AG04449 (cell line): Measurements from ENCODE around the gene USP3.

Experiments
- CTCF ChIA-PET: fragments of 350-600 bp; formaldehyde crosslinking; extraction: SDS; loops from one replicate; lab custom pipeline; 2021; ENCODE audit warnings: antibody characterized with exemption; lab: Yijun Ruan, JAX
- POLR2A ChIA-PET: fragments of 400-600, 350-600 bp; formaldehyde crosslinking; extraction: SDS; loops from one replicate; lab custom pipeline; 2020; ENCODE audit warnings: antibody characterized with exemption, inconsistent platforms; lab: Yijun Ruan, JAX
- DNase-seq: peaks from one replicate; pipeline ENCODE4 v3.0.0-alpha.2; 2010; ENCODE audit warnings: low read depth, low spot score
- H3K4me3 ChIP-seq: 2 replicates; pipeline ENCODE4 v1.5.1; 2011; ENCODE audit warnings: low read depth, mild to moderate bottlenecking, control low read depth, low read length
- CTCF ChIP-seq: IDR thresholded peaks from one replicate; pipeline ENCODE4 v1.5.1; 2011; ENCODE audit warnings: mild to moderate bottlenecking, moderate library complexity, low read length, control low read depth, inconsistent platforms; ENCODE audit not compliant: insufficient read depth; ENCODE audit errors: missing control alignments

The USP3 gene

GRCh38 chr15:63538876-63539275 lies 34.5 kb downstream of the USP3 start:
- POLR2A ChIA-PET = no interaction called here
- no peak for TF ChIP-seq CTCF
- no peak for DNase-seq
- H3K4me3 ChIP-seq = no peak overlapping the region
- CTCF ChIA-PET = no interaction called here

- CTCF ChIA-PET = no interaction called here
- H3K4me3 ChIP-seq = no peak overlapping the region
- TF ChIP-seq CTCF = no peak
- no peak for DNase-seq
- POLR2A ChIA-PET = no interaction called here
Observed at GRCh38 chr15:63539521-63539920, 35.1 kb downstream of the USP3 start.

DNA sequence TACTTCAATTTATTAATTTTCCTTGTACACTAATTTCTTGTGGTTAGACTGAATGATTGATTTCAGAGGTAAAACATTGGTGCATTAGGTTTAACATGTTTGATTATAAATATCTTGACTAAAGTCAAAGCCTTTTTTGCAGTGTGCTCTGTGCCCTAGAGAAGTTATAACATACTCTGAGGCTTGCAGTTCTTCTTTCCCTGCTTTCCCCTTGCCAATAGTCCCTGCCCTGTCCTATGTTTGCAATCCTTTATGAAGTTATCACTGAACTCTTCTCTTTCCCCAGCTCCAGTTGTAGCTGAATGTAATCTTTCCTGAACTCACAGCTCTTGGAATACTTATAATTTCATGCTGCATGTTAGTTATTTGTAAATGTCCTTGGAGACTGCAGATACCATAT lies 35.6 kb downstream of the USP3 start:
- no peak overlapping the region for H3K4me3 ChIP-seq
- ChIA-PET POLR2A (no interaction called here), CTCF (no interaction called here)
- TF ChIP-seq CTCF = no peak
- no peak for DNase-seq

DNA sequence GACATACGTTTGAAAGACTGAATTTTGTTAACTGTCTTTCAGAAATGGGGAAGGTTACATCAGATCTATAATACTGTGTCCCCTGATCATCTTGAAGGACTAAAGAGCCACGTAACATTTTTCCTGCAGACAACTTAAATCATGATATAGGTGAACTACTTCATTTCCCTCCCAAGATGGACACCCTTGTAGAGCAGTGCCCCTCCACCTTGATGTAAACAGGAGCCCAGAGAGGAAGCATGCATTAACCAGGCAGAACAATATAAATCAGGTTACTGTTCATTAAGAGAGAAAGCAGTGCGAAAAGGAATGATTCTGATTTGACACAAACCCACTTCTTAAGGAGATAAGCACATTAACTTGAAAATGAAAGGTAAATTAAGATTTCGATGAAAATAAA lies 36.1 kb downstream of the USP3 start:
- DNase-seq = no peak
- CTCF ChIA-PET = interaction anchor here (1.4 kb wide), 1 partner anchor 53 kb away, joined by 5 read pairs; no protein-coding TSS in a partner anchor
- POLR2A ChIA-PET = no interaction called here
- H3K4me3 ChIP-seq = no peak overlapping the region
- no peak for TF ChIP-seq CTCF

DNA sequence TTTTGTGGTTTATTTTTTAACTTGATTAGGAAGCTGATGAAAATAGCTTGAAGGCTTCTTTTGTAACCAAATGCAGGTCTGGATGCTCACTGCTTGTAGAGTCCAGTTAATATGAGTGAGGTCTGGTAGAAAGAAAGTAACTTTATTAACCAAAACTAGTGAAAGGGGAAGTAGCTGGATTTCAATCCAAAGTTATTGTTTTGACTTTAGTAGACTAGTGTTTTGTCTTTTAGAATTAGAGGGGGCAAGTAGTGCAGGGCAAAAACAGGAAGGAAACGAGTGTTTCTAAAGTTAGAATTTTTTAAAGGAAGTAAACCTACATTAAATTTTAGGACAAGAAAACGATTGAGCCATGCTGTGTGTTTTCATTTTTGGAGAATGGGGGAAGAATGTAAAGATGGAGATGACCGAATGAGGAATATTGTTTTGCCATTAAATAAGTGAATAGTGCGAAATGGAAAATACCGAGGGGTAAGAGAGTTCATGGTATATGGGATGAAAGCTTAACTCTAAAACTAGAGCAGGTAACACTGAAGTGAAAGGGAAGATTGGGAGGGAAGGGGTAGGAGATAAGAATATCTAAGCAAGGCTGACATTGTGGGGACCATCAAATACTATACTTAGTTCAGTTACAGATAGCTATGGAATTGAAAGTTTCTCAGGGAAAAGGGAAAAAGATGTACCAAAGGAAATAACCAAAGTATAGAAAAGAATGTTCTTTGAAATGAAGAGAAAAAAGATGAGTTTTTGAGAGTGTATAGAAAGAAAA lies 40.0 kb downstream of the USP3 start:
- DNase-seq = no peak
- ChIA-PET CTCF (interaction anchor here (1.2 kb wide), 1 partner anchor 57 kb away, joined by 3 read pairs; no protein-coding TSS in a partner anchor), POLR2A (no interaction called here)
- TF ChIP-seq CTCF = no peak
- no peak overlapping the region for H3K4me3 ChIP-seq

DNA sequence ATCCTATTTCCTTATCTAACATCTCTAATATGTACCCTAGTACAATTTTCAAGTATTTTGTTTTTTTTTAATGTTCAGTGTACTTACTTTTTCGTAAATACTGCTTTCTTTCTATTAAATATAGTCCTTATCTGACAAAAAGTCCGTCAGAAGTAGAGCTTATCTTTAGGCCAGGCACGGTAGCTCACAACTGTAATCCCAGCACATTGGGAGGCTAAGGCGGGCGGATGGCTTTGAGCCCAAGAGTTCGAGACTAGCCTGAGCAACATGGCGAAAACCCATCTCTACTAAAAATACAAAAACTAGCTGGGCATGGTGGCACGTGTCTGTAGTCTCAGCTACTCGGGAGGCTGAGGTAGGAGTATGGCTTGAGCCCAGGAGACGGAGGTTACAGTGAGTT lies 41.1 kb downstream of the USP3 start:
- ChIA-PET CTCF (interaction anchor here (1.4 kb wide), 1 partner anchor 8 kb away, joined by 3 read pairs; no protein-coding TSS in a partner anchor), POLR2A (no interaction called here)
- H3K4me3 ChIP-seq = no peak overlapping the region
- no peak for TF ChIP-seq CTCF
- no peak for DNase-seq
